Prostate gland (tissue), 2 donors: ENCODE results near the gene JPH3. TPM values are rescaled to one million over a fixed set of nuclear protein-coding genes. Genes with fewer than 3 reads are reported as not detected.

Experiments used
- DNase-seq: peaks from one replicate; pipeline ENCODE4 v3.0.0-alpha.2; 2019; ENCODE audit warnings: low spot score
- H3K27ac ChIP-seq, 2 donors: fragments of 200-600 bp; sonication (generic); 2 replicates each; pipeline ENCODE4 v1.5.1; 2017 to 2019
- H3K27me3 ChIP-seq: fragments of 200-600 bp; sonication (generic); replicated peaks from 2 replicates; pipeline ENCODE4 v1.5.1; 2019; ENCODE audit not compliant: insufficient read depth
- H3K36me3 ChIP-seq, 2 donors: fragments of 200-600 bp; sonication (generic); 1 replicate in 1 of 2; 2 replicates in 1 of 2; pipeline versions ENCODE4 v1.5.1 to v1.8.1; 2017 to 2019
- H3K4me1 ChIP-seq: fragments of 200-600 bp; sonication (generic); replicated peaks from 2 replicates; pipeline ENCODE4 v1.5.1; 2019
- H3K4me3 ChIP-seq, 2 donors: fragments of 200-600 bp; sonication (generic); 2 replicates each; pipeline ENCODE4 v1.5.1; 2017 to 2019
- H3K9me3 ChIP-seq: fragments of 200-600 bp; sonication (generic); 2 replicates; pipeline ENCODE4 v1.5.1; 2017
- POLR2A ChIP-seq: fragments of 450-650 bp; IDR thresholded peaks from one replicate; pipeline ENCODE4 v1.6.1; 2016; ENCODE audit warnings: antibody characterized with exemption, mild to moderate bottlenecking
- POLR2AphosphoS5 ChIP-seq: sonication (generic); formaldehyde crosslinking; IDR thresholded peaks from one replicate; pipeline ENCODE4 v1.6.1; 2017; ENCODE audit warnings: antibody characterized with exemption
- WGBS: methylation state at CpG from one replicate; pipeline ENCODE4 v1.1.5; 2018; 5-methylcytosine and 5-hydroxymethylcytosine counted together
- intact Hi-C: fragments of 100-400 bp; cut with DNase I; formaldehyde crosslinking; loops from one replicate; pipeline ENCODE4 v1.14.2; 2022
- total RNA-seq, 2 donors: library from RNA; depleted of rRNA; stranded (reverse); fragments of >200 nt; gene quantifications; one replicate each; pipeline ENCODE4 v1.1.0, GENCODE V29; 2016
- TF ChIP-seq, protein P1 (sequence below), 4 experiments: fragments of 200-600 bp in 2 of 4; fragments of 450-650 bp in 2 of 4; sonication (generic) in 2 of 4; IDR thresholded peaks; 1 replicate in 3 of 4; 2 replicates in 1 of 4; pipeline ENCODE4 v1.5.1; 2016 to 2019; ENCODE audit warnings: antibody characterized with exemption in 4 of 4, mild to moderate bottlenecking in 2 of 4, moderate library complexity in 2 of 4

The JPH3 gene
- total RNA-seq, 2 donors from 2014 or later = 1.0 to 6.1 TPM

DNA sequence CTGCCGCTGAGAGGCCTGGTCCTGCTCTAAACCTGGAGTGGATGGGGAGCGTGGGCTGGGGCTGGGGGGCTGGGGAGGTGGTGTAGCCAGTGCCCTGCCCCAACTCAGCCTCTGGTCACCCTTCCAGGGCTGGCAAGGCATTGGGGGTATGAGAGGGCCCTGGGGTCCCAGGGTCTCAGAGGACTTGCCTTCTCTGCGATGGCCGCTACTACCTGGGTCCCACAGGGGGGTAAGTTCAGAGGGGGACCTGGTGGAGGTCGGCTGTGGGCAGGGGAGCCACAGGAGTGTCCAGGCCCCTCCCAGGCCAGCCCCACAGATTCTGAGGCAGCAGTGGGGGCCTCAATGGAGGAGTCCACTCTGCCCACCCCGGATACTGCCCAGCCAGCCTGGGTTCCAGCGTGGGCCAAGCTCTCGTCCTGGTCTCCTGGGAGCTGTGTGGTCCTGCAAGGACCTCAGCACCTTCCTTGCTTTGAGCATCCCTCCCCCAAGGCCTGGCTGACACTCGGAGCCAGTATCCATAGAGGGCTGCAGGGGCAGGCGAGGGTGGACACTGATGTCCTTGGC is 20.5 kb downstream of the JPH3 start:
- H3K4me3 ChIP-seq = no peak overlapping the region
- H3K4me1 ChIP-seq = no peaks in the 10 kb centered on the region
- H3K27me3 ChIP-seq = peaks cover 17% of the 10 kb centered on the region
- H3K9me3 ChIP-seq = no peaks in the 10 kb centered on the region
- H3K27ac ChIP-seq = no peak overlapping the region
- no peaks in the 10 kb centered on the region for H3K36me3 ChIP-seq
- DNase-seq = no peak
- 88% methylated on average over 10 of the region's 10 CpGs for WGBS
- TF ChIP-seq POLR2A = no peak
- intact Hi-C loops = no loop called here

DNA sequence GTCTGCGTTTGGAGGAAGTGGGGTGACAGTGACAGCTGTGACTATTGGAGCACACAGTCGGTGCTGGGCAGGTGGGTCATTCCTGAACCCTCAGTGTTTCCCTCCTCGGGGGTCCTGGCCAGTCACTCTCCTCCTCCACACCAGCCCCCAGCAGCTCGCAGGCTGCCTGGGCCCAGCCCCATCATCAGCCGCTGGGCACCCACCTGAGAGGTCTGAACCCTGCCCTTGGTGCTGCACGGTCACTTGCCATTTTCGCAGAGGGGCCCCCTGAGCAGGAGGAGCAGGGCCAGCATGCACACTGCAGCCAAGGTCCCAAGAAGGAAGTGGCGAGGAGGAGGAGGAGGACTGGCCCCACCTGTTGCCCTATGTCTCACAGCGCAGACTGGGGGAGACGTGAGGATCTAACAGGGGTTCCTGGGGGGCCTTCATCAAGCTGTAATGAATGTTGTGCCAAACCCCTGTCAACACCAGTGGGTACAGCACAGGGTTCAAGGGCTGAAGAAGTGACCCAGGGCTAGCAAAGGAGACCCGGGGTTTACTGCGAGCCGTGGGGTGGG is 23.0 kb downstream of the JPH3 start:
- DNase-seq = no peak
- peaks cover 14% of the 10 kb centered on the region for H3K27me3 ChIP-seq
- no peak overlapping the region for H3K4me3 ChIP-seq
- H3K27ac ChIP-seq = no peak overlapping the region
- H3K9me3 ChIP-seq = no peaks in the 10 kb centered on the region
- TF ChIP-seq, protein P1, sequence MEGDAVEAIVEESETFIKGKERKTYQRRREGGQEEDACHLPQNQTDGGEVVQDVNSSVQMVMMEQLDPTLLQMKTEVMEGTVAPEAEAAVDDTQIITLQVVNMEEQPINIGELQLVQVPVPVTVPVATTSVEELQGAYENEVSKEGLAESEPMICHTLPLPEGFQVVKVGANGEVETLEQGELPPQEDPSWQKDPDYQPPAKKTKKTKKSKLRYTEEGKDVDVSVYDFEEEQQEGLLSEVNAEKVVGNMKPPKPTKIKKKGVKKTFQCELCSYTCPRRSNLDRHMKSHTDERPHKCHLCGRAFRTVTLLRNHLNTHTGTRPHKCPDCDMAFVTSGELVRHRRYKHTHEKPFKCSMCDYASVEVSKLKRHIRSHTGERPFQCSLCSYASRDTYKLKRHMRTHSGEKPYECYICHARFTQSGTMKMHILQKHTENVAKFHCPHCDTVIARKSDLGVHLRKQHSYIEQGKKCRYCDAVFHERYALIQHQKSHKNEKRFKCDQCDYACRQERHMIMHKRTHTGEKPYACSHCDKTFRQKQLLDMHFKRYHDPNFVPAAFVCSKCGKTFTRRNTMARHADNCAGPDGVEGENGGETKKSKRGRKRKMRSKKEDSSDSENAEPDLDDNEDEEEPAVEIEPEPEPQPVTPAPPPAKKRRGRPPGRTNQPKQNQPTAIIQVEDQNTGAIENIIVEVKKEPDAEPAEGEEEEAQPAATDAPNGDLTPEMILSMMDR (IDR thresholded peaks at IDR 0.05) = no peak
- H3K36me3 ChIP-seq = no peaks in the 10 kb centered on the region
- WGBS = 77% methylated on average over 12 of the region's 13 CpGs
- H3K4me1 ChIP-seq = no peaks in the 10 kb centered on the region
- intact Hi-C loops = no loop called here

DNA sequence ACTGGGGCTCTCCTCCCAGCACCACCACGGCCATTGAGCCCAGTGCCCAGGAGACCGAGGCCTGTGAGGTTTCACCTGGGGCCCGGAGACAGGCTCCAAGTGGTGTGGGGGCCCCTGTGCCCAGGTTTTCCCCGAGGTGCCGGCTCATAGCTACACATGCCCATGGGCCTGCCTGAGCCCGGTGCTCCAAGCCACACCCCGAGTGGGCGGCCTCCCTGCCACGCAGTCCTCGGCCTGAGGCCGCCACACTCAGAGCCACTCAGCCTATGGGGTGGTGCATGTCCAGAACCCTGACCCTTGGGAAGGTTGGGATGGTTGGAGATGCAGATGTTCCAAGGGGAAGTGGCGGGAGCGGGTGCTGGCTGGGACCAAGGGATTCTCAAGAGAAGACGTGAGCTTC is 24.1 kb downstream of the JPH3 start:
- H3K36me3 ChIP-seq = no peaks in the 10 kb centered on the region
- no peaks in the 10 kb centered on the region for H3K4me1 ChIP-seq
- H3K4me3 ChIP-seq = no peak overlapping the region
- H3K27me3 ChIP-seq = peaks cover 14% of the 10 kb centered on the region
- intact Hi-C loops = no loop called here
- no peak overlapping the region for H3K27ac ChIP-seq
- TF ChIP-seq, protein P1 (IDR thresholded peaks at IDR 0.05) = no peak
- no peak for TF ChIP-seq POLR2AphosphoS5
- TF ChIP-seq POLR2A = no peak
- WGBS = 74% methylated on average over 12 of the region's 14 CpGs
- DNase-seq = no peak
- no peaks in the 10 kb centered on the region for H3K9me3 ChIP-seq

DNA sequence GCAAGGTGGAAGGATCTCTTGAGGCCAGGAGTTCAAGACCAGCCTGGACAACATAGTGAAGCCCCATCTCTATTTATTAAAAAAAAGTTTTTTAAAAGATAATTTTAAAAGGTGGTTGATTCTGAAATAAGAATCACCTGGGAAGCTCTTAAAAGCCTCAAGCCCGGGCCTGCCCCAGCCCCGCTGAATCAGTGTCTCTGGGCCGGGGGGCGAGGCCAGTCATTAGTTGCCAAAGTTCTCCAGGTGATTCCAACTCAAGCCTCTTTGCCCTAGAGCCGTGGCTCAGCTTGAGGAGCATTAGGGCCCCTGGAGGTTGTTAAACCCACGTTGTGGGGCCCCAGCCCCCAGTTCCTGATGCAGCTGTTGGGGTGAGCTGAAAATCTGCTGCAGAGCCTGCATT is 24.6 kb downstream of the JPH3 start:
- H3K27me3 ChIP-seq = peaks cover 14% of the 10 kb centered on the region
- H3K9me3 ChIP-seq = no peaks in the 10 kb centered on the region
- intact Hi-C loops = no loop called here
- TF ChIP-seq, protein P1 (IDR thresholded peaks at IDR 0.05) = no peak
- no peak for TF ChIP-seq POLR2A
- TF ChIP-seq POLR2AphosphoS5 = no peak
- WGBS = 32% methylated on average over 6 of the region's 6 CpGs
- H3K27ac ChIP-seq = no peak overlapping the region
- no peak for DNase-seq
- H3K4me1 ChIP-seq = no peaks in the 10 kb centered on the region
- H3K36me3 ChIP-seq = no peaks in the 10 kb centered on the region
- no peak overlapping the region for H3K4me3 ChIP-seq

GRCh38 chr16:87627542-87628245 is 25.4 kb downstream of the JPH3 start:
- H3K9me3 ChIP-seq = no peaks in the 10 kb centered on the region
- no peaks in the 10 kb centered on the region for H3K4me1 ChIP-seq
- no peak for DNase-seq
- TF ChIP-seq POLR2AphosphoS5 = no peak
- no peak overlapping the region for H3K27ac ChIP-seq
- H3K36me3 ChIP-seq = no peaks in the 10 kb centered on the region
- no peak overlapping the region for H3K4me3 ChIP-seq
- H3K27me3 ChIP-seq = peaks cover 14% of the 10 kb centered on the region
- 41% methylated on average over 10 of the region's 14 CpGs for WGBS
- intact Hi-C loops = no loop called here
